K562 (cell line): Measurements from ENCODE around the gene RNF103. TPM values are rescaled to one million over a fixed set of nuclear protein-coding genes. Genes with fewer than 3 reads are reported as not detected.

Experiments
- ATF2 ChIP-seq: sonication (generic); formaldehyde crosslinking; IDR thresholded peaks from 2 replicates; pipeline ENCODE4 v1.8.1; 2022; ENCODE audit warnings: missing genetic modification reagents
- CBX5 ChIP-seq: IDR thresholded peaks from 2 replicates; pipeline ENCODE4 v1.6.1; 2014; ENCODE audit warnings: low read depth, borderline replicate concordance
- CGGBP1 ChIP-seq: fragments of 250-450 bp; sonication (Bioruptor Pico); IDR thresholded peaks from 2 replicates; pipeline ENCODE4 v1.9.0; 2021; ENCODE audit warnings: mild to moderate bottlenecking
- DACH1 ChIP-seq: fragments of 450-650 bp; IDR thresholded peaks from 2 replicates; pipeline ENCODE4 v1.6.1; 2018; ENCODE audit not compliant: partially characterized antibody
- ESRRB ChIP-seq: fragments of 250-450 bp; sonication (Bioruptor Pico); IDR thresholded peaks from 2 replicates; pipeline ENCODE4 v1.5.0; 2020; ENCODE audit warnings: mild to moderate bottlenecking, moderate library complexity, borderline replicate concordance
- FIP1L1 ChIP-seq: fragments of 200-400 bp; formaldehyde crosslinking; IDR thresholded peaks from 2 replicates; pipeline ENCODE4 v1.6.1; 2018; ENCODE audit warnings: mild to moderate bottlenecking, low read depth, low read length; ENCODE audit not compliant: poor library complexity, severe bottlenecking
- FOXJ2 ChIP-seq: fragments of 200-800 bp; sonication (Bioruptor generic); IDR thresholded peaks from 2 replicates; pipeline ENCODE4 v1.6.1; 2016; ENCODE audit warnings: missing genetic modification characterization, missing compliant biosample characterization
- HIVEP1 ChIP-seq: fragments of 250-450 bp; sonication (Bioruptor Pico); IDR thresholded peaks from 2 replicates; pipeline ENCODE4 v1.4.0; 2020; ENCODE audit warnings: mild to moderate bottlenecking
- HNRNPLL ChIP-seq: fragments of 200-400 bp; formaldehyde crosslinking; IDR thresholded peaks from 2 replicates; pipeline ENCODE4 v1.6.1; 2017; ENCODE audit warnings: low read length, low read depth, mild to moderate bottlenecking; ENCODE audit not compliant: poor library complexity, severe bottlenecking
- NCOA4 ChIP-seq: fragments of 450-650 bp; IDR thresholded peaks from 2 replicates; pipeline ENCODE4 v1.6.1; 2018; ENCODE audit warnings: mild to moderate bottlenecking; ENCODE audit not compliant: partially characterized antibody
- SNRNP70 ChIP-seq: fragments of 200-400 bp; formaldehyde crosslinking; optimal IDR thresholded peaks from 2 replicates; pipeline ENCODE3; 2017; ENCODE audit warnings: low read depth, low read length
- SOX6 ChIP-seq: fragments of 450-650 bp; IDR thresholded peaks from 2 replicates; pipeline ENCODE4 v1.6.1; 2014; ENCODE audit warnings: mild to moderate bottlenecking
- STAT6 ChIP-seq: sonication (generic); formaldehyde crosslinking; IDR thresholded peaks from 2 replicates; pipeline ENCODE4 v1.8.1; 2023; ENCODE audit warnings: mild to moderate bottlenecking, missing genetic modification reagents
- TEAD1 ChIP-seq, 2 experiments: fragments of 450-650 bp in 1 of 2; sonication (generic) in 1 of 2; formaldehyde crosslinking; IDR thresholded peaks; 2 replicates each; pipeline versions ENCODE4 v1.4.0 to v1.8.0; 2020 to 2022; ENCODE audit warnings: mild to moderate bottlenecking in 2 of 2, missing genetic modification reagents in 1 of 2
- WHSC1 ChIP-seq: IDR thresholded peaks from one replicate; pipeline ENCODE4 v1.6.1; 2012; ENCODE audit warnings: low read length, control low read depth, inconsistent platforms
- YBX1 ChIP-seq: fragments of 450-650 bp; IDR thresholded peaks from 2 replicates; pipeline ENCODE4 v1.7.1; 2016; ENCODE audit warnings: mild to moderate bottlenecking
- ZFP30 ChIP-seq: fragments of 250-450 bp; sonication (Bioruptor Pico); IDR thresholded peaks from 2 replicates; pipeline ENCODE4 v1.8.0; 2022; ENCODE audit warnings: moderate library complexity, mild to moderate bottlenecking, inconsistent platforms, borderline replicate concordance
- ZMIZ1 ChIP-seq, 2 experiments: fragments of 150-350 bp in 1 of 2; IDR thresholded peaks; 2 replicates each; pipeline ENCODE4 v1.6.1; 2012 to 2016; ENCODE audit warnings: low read depth in 2 of 2, low read length in 2 of 2, mild to moderate bottlenecking in 1 of 2, moderate library complexity in 1 of 2
- polyA plus RNA-seq, 8 experiments: library from polyadenylated mRNA; depleted of rRNA in 4 of 8; stranded (reverse) in 5 of 8; unstranded in 3 of 8; fragments of >200 nt; fragmentation: Nextera tagmentation in 2 of 8; fragmentation: Illumina TruSeq in 1 of 8; extraction: Ambion mirVana in 2 of 8; extraction: Trizol in 1 of 8; gene quantifications; 2 replicates each; pipeline versions ENCODE4 v1.2.1 to v1.2.3, GENCODE V29; 2011 to 2014; ENCODE audit warnings: inconsistent platforms in 1 of 8, missing spikeins in 1 of 8
- total RNA-seq, 7 experiments: library from RNA; depleted of rRNA in 6 of 7; stranded (reverse); fragments of >200 nt in 6 of 7; fragmentation: Illumina TruSeq in 2 of 7; extraction: Trizol in 2 of 7; gene quantifications; 2 replicates each; pipeline versions ENCODE4 v1.2.1 to v1.2.3, GENCODE V29; 2011 to 2021; ENCODE audit warnings: low replicate concordance in 1 of 7

RNF103 gene
- total and polyA plus RNA-seq, 9 of the 15 experiments (the other 6 are each of a cell fraction or from before 2014, with no cell fraction given): 1.2 to 6.8 (median 4.6) TPM

- TF ChIP-seq ZMIZ1 (IDR thresholded peaks at IDR 0.05; ENCODE audit: low read depth in 2 of 2, low read length in 2 of 2) (no peak), YBX1 (no peak), CGGBP1 (CRISPR knock-in tag) (no peak), HIVEP1 (CRISPR knock-in tag) (no peak), CBX5 (no peak), SOX6 (peak; percentile 82), ZFP30 (CRISPR knock-in tag) (no peak), ATF2 (CRISPR knock-in tag) (no peak), SNRNP70 (no peak), STAT6 (CRISPR knock-in tag) (no peak), WHSC1 (no peak), FIP1L1 (no peak), TEAD1 (CRISPR knock-in tag; IDR thresholded peaks at IDR 0.05) (peak in 1 of 2 experiments; percentile 13; a peak in 1 of 4 replicates), NCOA4 (no peak), HNRNPLL (no peak), FOXJ2 (peak; percentile 61), ESRRB (no peak), DACH1 (no peak)
Observed at GRCh38 chr2:86584151-86584913, 39.3 kb downstream of the RNF103 start (continued).
